Endothelial cell of umbilical vein (primary cell): Measurements from ENCODE around the gene GADD45G. TPM values are rescaled to one million over a fixed set of nuclear protein-coding genes. Genes with fewer than 3 reads are reported as not detected.

Experiments used
- BruUV-seq: library from RNA; stranded (reverse); fragments of 400-500 nt; replicated peaks from 2 replicates; lab custom pipeline; 2021; lab: Mats Ljungman, UMichigan
- CTCF ChIA-PET: fragments of 300-600, 350-600 bp; sonication (Branson Sonifier 250); formaldehyde crosslinking; loops from one replicate; lab custom pipeline; 2021; ENCODE audit warnings: antibody characterized with exemption, inconsistent platforms; lab: Charles Lee
- POLR2A ChIA-PET: fragments of 300-600, 350-600 bp; sonication (Branson Sonifier 250); formaldehyde crosslinking; loops from one replicate; lab custom pipeline; 2021; ENCODE audit warnings: antibody characterized with exemption, inconsistent platforms; lab: Charles Lee
- DNase-seq: peaks from one replicate; pipeline ENCODE4 v3.0.0-alpha.2; 2011; ENCODE audit warnings: low read depth, low spot score
- FAIRE-seq: peaks from 2 replicates; lab custom pipeline; 2011; peaks lifted over from hg19 to GRCh38; lab: Jason Lieb, UNC
- H2AFZ ChIP-seq: 2 replicates; pipeline ENCODE4 v1.6.0; 2012; ENCODE audit warnings: low read depth, low read length, control low read depth, inconsistent platforms
- H3K27ac ChIP-seq: 2 replicates; pipeline ENCODE4 v1.5.1; 2011; ENCODE audit warnings: low read depth, mild to moderate bottlenecking, control low read depth, low read length, moderate library complexity; ENCODE audit not compliant: insufficient read depth
- H3K27me3 ChIP-seq, 2 experiments: 2 replicates each; pipeline versions ENCODE4 v1.6.0 to v1.6.1; 2011; ENCODE audit warnings: low read length in 2 of 2, mixed read lengths in 1 of 2; ENCODE audit not compliant: control insufficient read depth in 2 of 2, insufficient read depth in 2 of 2
- H3K36me3 ChIP-seq, 2 experiments: 2 replicates in 1 of 2; 3 replicates in 1 of 2; pipeline ENCODE4 v1.5.1; 2011; ENCODE audit warnings: low read length in 2 of 2, mild to moderate bottlenecking in 1 of 2, moderate library complexity in 1 of 2; ENCODE audit not compliant: control insufficient read depth in 2 of 2, insufficient read depth in 2 of 2; ENCODE audit errors: extremely low read depth in 1 of 2
- H3K4me1 ChIP-seq: 3 replicates; pipeline ENCODE4 v1.5.1; 2011; ENCODE audit warnings: mild to moderate bottlenecking, low read length; ENCODE audit not compliant: control insufficient read depth, insufficient read depth; ENCODE audit errors: extremely low read depth
- H3K4me2 ChIP-seq: 2 replicates; pipeline ENCODE4 v1.6.1; 2011; ENCODE audit warnings: low read length, control low read depth, mixed read lengths; ENCODE audit not compliant: insufficient read depth
- H3K4me3 ChIP-seq, 3 experiments: fragments of 200-600 bp in 1 of 3; sonication (generic), shearing (Covaris generic) in 1 of 3; replicated peaks in 1 of 3; 2 replicates each; pipeline ENCODE4 v1.5.1; 2011 to 2016; ENCODE audit warnings: control low read depth in 3 of 3, low read length in 3 of 3, mild to moderate bottlenecking in 2 of 3, inconsistent platforms in 1 of 3, low read depth in 1 of 3, moderate library complexity in 1 of 3; ENCODE audit not compliant: insufficient read depth in 1 of 3
- H3K79me2 ChIP-seq: 2 replicates; pipeline ENCODE4 v1.6.0; 2012; ENCODE audit warnings: low read length, inconsistent platforms; ENCODE audit not compliant: control insufficient read depth, insufficient read depth
- H3K9ac ChIP-seq: replicated peaks from 2 replicates; pipeline ENCODE3; 2011; ENCODE audit warnings: low read length, control low read depth; ENCODE audit not compliant: insufficient read depth; ENCODE audit errors: extremely low read depth
- H3K9me1 ChIP-seq: replicated peaks from 3 replicates; pipeline ENCODE4 v1.6.0; 2011; ENCODE audit warnings: mild to moderate bottlenecking, low read length; ENCODE audit not compliant: control insufficient read depth, insufficient read depth; ENCODE audit errors: extremely low read depth
- H3K9me3 ChIP-seq: replicated peaks from 2 replicates; pipeline ENCODE4 v1.5.1; 2012; ENCODE audit warnings: low read length, inconsistent platforms; ENCODE audit not compliant: control insufficient read depth, insufficient read depth
- H4K20me1 ChIP-seq: replicated peaks from 2 replicates; pipeline ENCODE3; 2011; ENCODE audit warnings: mild to moderate bottlenecking, low read length; ENCODE audit not compliant: control insufficient read depth, insufficient read depth; ENCODE audit errors: extremely low read depth
- FOS ChIP-seq: IDR thresholded peaks from 2 replicates; pipeline ENCODE4 v1.6.1; 2011; ENCODE audit warnings: mild to moderate bottlenecking, low read length, moderate library complexity, borderline replicate concordance; ENCODE audit not compliant: insufficient read depth
- GATA2 ChIP-seq: IDR thresholded peaks from 2 replicates; pipeline ENCODE4 v1.7.0; 2011; ENCODE audit warnings: low read depth, mild to moderate bottlenecking, moderate library complexity, mixed read lengths, low read length; ENCODE audit not compliant: insufficient read length, insufficient read depth
- JUN ChIP-seq: IDR thresholded peaks from 2 replicates; pipeline ENCODE4 v1.6.1; 2011; ENCODE audit warnings: borderline replicate concordance, low read depth; ENCODE audit not compliant: insufficient read length, insufficient read depth
- MYC ChIP-seq: IDR thresholded peaks from one replicate; pipeline ENCODE4 v1.6.1; 2011; ENCODE audit warnings: mild to moderate bottlenecking, low read depth, low read length
- POLR2A ChIP-seq: IDR thresholded peaks from 2 replicates; pipeline ENCODE4 v1.6.1; 2012; ENCODE audit warnings: low read depth, mild to moderate bottlenecking, control low read depth, low read length
- POLR2AphosphoS5 ChIP-seq: IDR thresholded peaks from 2 replicates; pipeline ENCODE4 v1.6.1; 2012; ENCODE audit warnings: low read depth, mild to moderate bottlenecking, control low read depth, low read length, moderate library complexity; ENCODE audit not compliant: insufficient read depth
- dilution Hi-C: fragments of 300-500 bp; cut with MboI; formaldehyde crosslinking; loops from one replicate; pipeline ENCODE4 v1.15.0; 2019; ENCODE audit warnings: low sequenced_read_pairs; ENCODE audit not compliant: extremely low pct_ligation_motif_present
- intact Hi-C: fragments of 100-400 bp; cut with micrococcal nuclease; formaldehyde crosslinking; loops from one replicate; pipeline ENCODE4 v1.10.0; 2022
- polyA plus RNA-seq, 4 experiments: library from polyadenylated mRNA; depleted of rRNA in 3 of 4; stranded (reverse) in 3 of 4; unstranded in 1 of 4; fragments of >200 nt; gene quantifications; 2 replicates each; pipeline versions ENCODE4 v1.2.1 to v1.2.3, GENCODE V29; 2011 to 2012; ENCODE audit warnings: missing spikeins in 1 of 4
- total RNA-seq: library from RNA; stranded (reverse); gene quantifications from 2 replicates; pipeline ENCODE4 v1.2.3, GENCODE V29; 2021
- TF ChIP-seq, protein P1 (sequence below), 2 donors: IDR thresholded peaks; 1 replicate in 1 of 2; 2 replicates in 1 of 2; pipeline ENCODE4 v1.5.1; 2011; ENCODE audit warnings: low read length in 2 of 2, mild to moderate bottlenecking in 2 of 2, moderate library complexity in 2 of 2, control low read depth in 1 of 2, inconsistent platforms in 1 of 2, low read depth in 1 of 2; ENCODE audit not compliant: insufficient read depth in 1 of 2; ENCODE audit errors: extremely low read depth in 1 of 2
- TF ChIP-seq, protein P2 (sequence below): IDR thresholded peaks from 2 replicates; pipeline ENCODE4 v1.6.1; 2011; ENCODE audit not compliant: insufficient read depth, insufficient read length

Gene GADD45G
- total and polyA plus RNA-seq, 2 donors (not counting 3 experiments of a cell fraction or from before 2014, with no cell fraction given), result 0.44 to 0.64 TPM

DNA sequence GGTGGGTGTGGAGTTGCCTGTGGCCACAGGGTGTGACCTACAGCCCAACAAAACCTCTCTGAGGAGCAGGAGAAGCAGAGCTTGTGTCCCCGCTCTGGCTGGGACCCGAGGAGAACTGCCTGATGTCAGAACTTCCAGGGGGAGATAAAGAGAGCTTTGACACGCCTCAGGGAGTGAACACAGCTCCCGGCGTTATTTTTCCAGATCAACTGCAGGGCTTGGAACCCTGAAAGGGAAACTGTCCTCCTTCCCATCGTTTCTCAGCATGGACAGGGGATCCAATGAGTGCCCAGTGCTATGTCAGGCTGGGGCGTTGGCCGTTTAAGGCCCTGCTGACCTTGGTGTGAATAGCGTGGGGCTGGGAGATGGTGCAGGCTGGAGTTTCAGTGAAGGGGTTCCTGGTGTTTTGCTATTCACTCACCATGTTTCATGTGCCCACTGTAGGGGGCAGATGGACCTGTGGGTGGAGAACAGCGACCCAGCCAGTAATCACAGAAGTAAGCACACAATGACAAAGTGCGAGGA, 22.0 kb downstream of the GADD45G start:
- Histone ChIP-seq H3K9ac (no peak overlapping the region), H3K4me3 (no peak overlapping the region), H3K4me1 (no peaks in the 10 kb centered on the region), H3K27me3 (no peaks in the 10 kb centered on the region), H2AFZ (no peak overlapping the region), H4K20me1 (no peaks in the 10 kb centered on the region), H3K27ac (no peak overlapping the region), H3K9me1 (no peaks in the 10 kb centered on the region), H3K9me3 (no peaks in the 10 kb centered on the region), H3K4me2 (no peak overlapping the region), H3K36me3 (no peaks in the 10 kb centered on the region), H3K79me2 (no peaks in the 10 kb centered on the region)
- dilution Hi-C loops (no loop called here), intact Hi-C loops (no loop called here)
- BruUV-seq, result no TSS peak
- FAIRE-seq (no peak), DNase-seq (no peak)
- ChIA-PET POLR2A (no interaction called here), CTCF (interaction anchor here (0.8 to 1.0 kb wide), 3 partner anchors 17 to 29 kb away, joined by 3 to 6 read pairs (median 4); no protein-coding TSS in a partner anchor)
- TF ChIP-seq POLR2AphosphoS5 (no peak), POLR2A (no peak), GATA2 (no peak), FOS (no peak), MYC (no peak), JUN (no peak)
- TF ChIP-seq, protein P1, sequence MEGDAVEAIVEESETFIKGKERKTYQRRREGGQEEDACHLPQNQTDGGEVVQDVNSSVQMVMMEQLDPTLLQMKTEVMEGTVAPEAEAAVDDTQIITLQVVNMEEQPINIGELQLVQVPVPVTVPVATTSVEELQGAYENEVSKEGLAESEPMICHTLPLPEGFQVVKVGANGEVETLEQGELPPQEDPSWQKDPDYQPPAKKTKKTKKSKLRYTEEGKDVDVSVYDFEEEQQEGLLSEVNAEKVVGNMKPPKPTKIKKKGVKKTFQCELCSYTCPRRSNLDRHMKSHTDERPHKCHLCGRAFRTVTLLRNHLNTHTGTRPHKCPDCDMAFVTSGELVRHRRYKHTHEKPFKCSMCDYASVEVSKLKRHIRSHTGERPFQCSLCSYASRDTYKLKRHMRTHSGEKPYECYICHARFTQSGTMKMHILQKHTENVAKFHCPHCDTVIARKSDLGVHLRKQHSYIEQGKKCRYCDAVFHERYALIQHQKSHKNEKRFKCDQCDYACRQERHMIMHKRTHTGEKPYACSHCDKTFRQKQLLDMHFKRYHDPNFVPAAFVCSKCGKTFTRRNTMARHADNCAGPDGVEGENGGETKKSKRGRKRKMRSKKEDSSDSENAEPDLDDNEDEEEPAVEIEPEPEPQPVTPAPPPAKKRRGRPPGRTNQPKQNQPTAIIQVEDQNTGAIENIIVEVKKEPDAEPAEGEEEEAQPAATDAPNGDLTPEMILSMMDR (IDR thresholded peaks at IDR 0.05; ENCODE audit: extremely low read depth in 1 of 2, insufficient read depth in 1 of 2, low read depth in 1 of 2, low read length in 2 of 2), result no peak
- TF ChIP-seq, protein P2, sequence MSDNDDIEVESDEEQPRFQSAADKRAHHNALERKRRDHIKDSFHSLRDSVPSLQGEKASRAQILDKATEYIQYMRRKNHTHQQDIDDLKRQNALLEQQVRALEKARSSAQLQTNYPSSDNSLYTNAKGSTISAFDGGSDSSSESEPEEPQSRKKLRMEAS, result no peak
